HG03521 (cell line): ENCODE results near the gene ALG9.

Experiments used
- ATAC-seq: cut with Tn5 transposase; IDR thresholded peaks from one replicate; pipeline ENCODE4 v1.9.1; 2021; ENCODE audit warnings: mild to moderate bottlenecking, moderate library complexity; ENCODE audit not compliant: unreplicated experiment

Gene ALG9

GRCh38 chr11:111736621-111737443 is 134.5 kb downstream of the ALG9 start:
- ATAC-seq: no peak
